ENCODE data around the gene EGFR. TPM values are rescaled to one million over a fixed set of nuclear protein-coding genes. Genes with fewer than 3 reads are reported as not detected.

EGFR gene
- total RNA-seq, 4 donors from 2014 or later = 224 to 292 (median 233) TPM

- no peak overlapping the region for H3K4me3 ChIP-seq (ENCODE audit: low read depth, poor library complexity, severe bottlenecking)
- 21 to 31% methylated on average over 8 of the region's 8 CpGs for WGBS, 2 donors
- DNase-seq (ENCODE audit: low spot score in 2 of 2) = peak in 1 of 2 donors; percentile 80
- intact Hi-C loops (cut with DNase I; ENCODE audit: low total_unique reads) = no loop called here
- no peak for TF ChIP-seq CTCF (IDR thresholded peaks at IDR 0.05)
- no peak for TF ChIP-seq POLR2A (IDR thresholded peaks at IDR 0.05)
Measured at GRCh38 chr7:55140221-55140940, 121.6 kb downstream of the EGFR start.

- TF ChIP-seq POLR2A (IDR thresholded peaks at IDR 0.05) (no peak), CTCF (IDR thresholded peaks at IDR 0.05) (no peak)
- no peak overlapping the region for H3K4me3 ChIP-seq (ENCODE audit: low read depth, poor library complexity, severe bottlenecking)
- no peak for DNase-seq (ENCODE audit: low spot score in 2 of 2)
- intact Hi-C loops (cut with DNase I; ENCODE audit: low total_unique reads) = no loop called here
Measured at GRCh38 chr7:55140941-55141278, 122.1 kb downstream of the EGFR start.

- H3K4me3 ChIP-seq (ENCODE audit: low read depth, poor library complexity, severe bottlenecking) = no peak overlapping the region
- intact Hi-C loops (cut with DNase I; ENCODE audit: low total_unique reads) = no loop called here
- 87% methylated on average over 13 of the region's 13 CpGs for WGBS, 2 donors
- no peak for DNase-seq (ENCODE audit: low spot score in 2 of 2)
- TF ChIP-seq CTCF (IDR thresholded peaks at IDR 0.05) (no peak), POLR2A (IDR thresholded peaks at IDR 0.05) (no peak)
Measured at GRCh38 chr7:55142919-55143600, 124.2 kb downstream of the EGFR start.

- intact Hi-C loops (cut with DNase I; ENCODE audit: low total_unique reads) = no loop called here
- WGBS, 2 donors = 86 to 90% methylated on average over 25 of the region's 25 CpGs
- DNase-seq (ENCODE audit: low spot score in 2 of 2) = peak in 1 of 2 donors; percentile 82
- no peak overlapping the region for H3K4me3 ChIP-seq (ENCODE audit: low read depth, poor library complexity, severe bottlenecking)
- TF ChIP-seq CTCF (IDR thresholded peaks at IDR 0.05) = no peak
- no peak for TF ChIP-seq POLR2A (IDR thresholded peaks at IDR 0.05)
Measured at GRCh38 chr7:55144333-55145317, 125.8 kb downstream of the EGFR start.

GRCh38 chr7:55145606-55146005 lies 126.8 kb downstream of the EGFR start:
- intact Hi-C loops (cut with DNase I; ENCODE audit: low total_unique reads) = no loop called here

More at GRCh38 chr7:55145606-55146005, 126.8 kb downstream of the EGFR start:
- peak in 1 of 2 donors; percentile 58 for DNase-seq (ENCODE audit: low spot score in 2 of 2)
- TF ChIP-seq POLR2A (IDR thresholded peaks at IDR 0.05) (no peak), CTCF (IDR thresholded peaks at IDR 0.05) (no peak)
- 75 to 81% methylated on average over 4 of the region's 4 CpGs for WGBS, 2 donors
- no peak overlapping the region for H3K4me3 ChIP-seq (ENCODE audit: low read depth, poor library complexity, severe bottlenecking)

All from lower leg skin (tissue), 4 donors.